ENCODE measurements around the gene DBN1.

DBN1 gene

GRCh38 chr5:177468329-177468684, 5.1 kb downstream of the DBN1 start:
- TF ChIP-seq, protein P1, sequence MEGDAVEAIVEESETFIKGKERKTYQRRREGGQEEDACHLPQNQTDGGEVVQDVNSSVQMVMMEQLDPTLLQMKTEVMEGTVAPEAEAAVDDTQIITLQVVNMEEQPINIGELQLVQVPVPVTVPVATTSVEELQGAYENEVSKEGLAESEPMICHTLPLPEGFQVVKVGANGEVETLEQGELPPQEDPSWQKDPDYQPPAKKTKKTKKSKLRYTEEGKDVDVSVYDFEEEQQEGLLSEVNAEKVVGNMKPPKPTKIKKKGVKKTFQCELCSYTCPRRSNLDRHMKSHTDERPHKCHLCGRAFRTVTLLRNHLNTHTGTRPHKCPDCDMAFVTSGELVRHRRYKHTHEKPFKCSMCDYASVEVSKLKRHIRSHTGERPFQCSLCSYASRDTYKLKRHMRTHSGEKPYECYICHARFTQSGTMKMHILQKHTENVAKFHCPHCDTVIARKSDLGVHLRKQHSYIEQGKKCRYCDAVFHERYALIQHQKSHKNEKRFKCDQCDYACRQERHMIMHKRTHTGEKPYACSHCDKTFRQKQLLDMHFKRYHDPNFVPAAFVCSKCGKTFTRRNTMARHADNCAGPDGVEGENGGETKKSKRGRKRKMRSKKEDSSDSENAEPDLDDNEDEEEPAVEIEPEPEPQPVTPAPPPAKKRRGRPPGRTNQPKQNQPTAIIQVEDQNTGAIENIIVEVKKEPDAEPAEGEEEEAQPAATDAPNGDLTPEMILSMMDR (IDR thresholded peaks at IDR 0.05; ENCODE audit: borderline replicate concordance, insufficient read depth, low read depth, low read length): no peak
- H3K4me3 ChIP-seq (ENCODE audit: low read depth, low read length): no peak overlapping the region

GRCh38 chr5:177467436-177467835, 6.0 kb downstream of the DBN1 start:
- H3K4me3 ChIP-seq (ENCODE audit: low read depth, low read length): no peak overlapping the region
- TF ChIP-seq, protein P1 (IDR thresholded peaks at IDR 0.05; ENCODE audit: borderline replicate concordance, insufficient read depth, low read depth, low read length): no peak

DNA sequence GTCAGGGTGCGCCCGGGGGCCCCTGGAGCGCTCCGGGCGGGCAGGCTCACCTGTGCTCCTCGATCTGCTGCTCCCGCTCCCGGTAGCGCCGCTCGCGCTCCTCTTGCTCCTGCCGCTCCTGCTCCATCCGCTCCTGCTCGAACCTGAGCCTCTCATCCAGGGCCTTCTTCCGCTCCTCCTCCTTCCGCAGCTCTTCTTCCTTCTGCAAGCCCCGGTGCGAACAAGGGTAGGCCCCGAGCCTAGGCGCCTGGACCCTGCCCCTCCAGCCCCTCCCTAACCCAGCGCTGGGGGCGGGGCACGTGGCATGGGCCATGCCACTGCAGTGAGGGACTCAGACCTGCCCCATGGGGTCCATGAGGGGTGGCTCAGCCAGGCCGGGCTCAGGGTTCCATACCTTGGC, 6.6 kb downstream of the DBN1 start:
- TF ChIP-seq, protein P1 (IDR thresholded peaks at IDR 0.05; ENCODE audit: borderline replicate concordance, insufficient read depth, low read depth, low read length): no peak
- no peak overlapping the region for H3K4me3 ChIP-seq (ENCODE audit: low read depth, low read length)

GRCh38 chr5:177465044-177465443, 8.4 kb downstream of the DBN1 start:
- TF ChIP-seq, protein P1 (IDR thresholded peaks at IDR 0.05; ENCODE audit: borderline replicate concordance, insufficient read depth, low read depth, low read length): no peak
- H3K4me3 ChIP-seq (ENCODE audit: low read depth, low read length): no peak overlapping the region

- TF ChIP-seq, protein P1 (IDR thresholded peaks at IDR 0.05; ENCODE audit: borderline replicate concordance, insufficient read depth, low read depth, low read length): no peak
- no peak overlapping the region for H3K4me3 ChIP-seq (ENCODE audit: low read depth, low read length)
These were observed 11.3 kb downstream of the DBN1 start for GRCh38 chr5:177462021-177462670.

DNA sequence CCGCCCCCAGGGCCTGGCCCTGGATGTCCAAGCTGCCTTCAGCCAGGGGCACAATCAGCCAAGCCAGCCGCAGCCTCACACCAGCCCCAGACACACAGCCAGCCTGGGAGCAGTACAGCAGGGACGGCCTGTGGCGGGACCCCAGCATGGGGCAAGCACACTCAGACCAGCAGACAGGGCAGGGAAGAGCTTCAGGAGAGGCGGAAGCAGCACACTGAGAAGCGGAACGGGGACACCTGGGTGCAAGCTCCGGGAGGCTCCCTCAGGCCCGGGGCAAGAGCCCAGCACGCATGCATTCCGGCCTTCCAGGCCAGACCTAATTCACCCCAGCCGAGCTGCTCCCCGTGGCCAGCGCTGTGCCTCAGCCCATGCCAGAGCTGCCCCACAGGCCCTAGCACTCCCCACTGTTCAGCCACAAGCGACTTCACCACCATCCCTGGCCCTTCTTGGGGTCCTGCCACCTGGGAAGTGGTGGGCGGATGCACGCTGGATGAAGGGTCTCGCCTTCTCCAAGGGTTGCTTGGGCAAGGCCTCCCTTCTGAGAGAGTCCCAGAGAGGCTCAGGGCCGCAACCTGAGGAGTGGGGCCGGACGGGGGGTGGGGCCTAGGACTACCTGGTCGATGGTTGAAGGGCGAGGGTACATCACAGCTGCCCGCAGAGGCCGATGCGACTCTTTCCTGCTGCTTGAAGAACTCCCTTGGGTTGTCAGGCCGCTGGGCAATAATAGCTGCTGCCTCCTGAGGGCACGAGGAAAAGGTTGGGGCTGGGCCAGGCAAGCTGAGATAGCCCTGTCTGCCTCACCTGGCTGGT, 13.4 kb downstream of the DBN1 start:
- no peak overlapping the region for H3K4me3 ChIP-seq (ENCODE audit: low read depth, low read length)
- TF ChIP-seq, protein P1 (IDR thresholded peaks at IDR 0.05; ENCODE audit: borderline replicate concordance, insufficient read depth, low read depth, low read length): no peak

DNA sequence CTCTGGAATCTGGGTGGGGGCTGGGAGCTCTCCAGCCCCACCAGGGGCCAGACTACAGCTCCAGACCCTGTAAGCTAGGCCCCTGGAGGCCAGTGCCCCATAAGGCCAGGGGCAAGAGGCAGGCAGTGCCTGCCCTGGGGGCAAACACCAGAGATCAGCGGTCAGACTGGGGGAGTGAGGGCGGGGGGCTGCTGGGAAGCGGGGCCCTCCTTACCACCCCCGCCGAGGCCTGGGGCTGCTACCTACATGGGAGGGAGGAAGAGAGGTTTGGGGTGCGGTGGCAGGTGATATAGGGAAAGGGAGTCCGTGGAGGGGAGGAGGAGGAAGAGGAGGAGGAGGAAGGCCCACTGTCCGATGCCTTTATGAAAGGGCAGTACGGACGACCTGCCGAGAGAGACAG, 14.1 kb downstream of the DBN1 start:
- TF ChIP-seq, protein P1 (IDR thresholded peaks at IDR 0.05; ENCODE audit: borderline replicate concordance, insufficient read depth, low read depth, low read length): no peak
- no peak overlapping the region for H3K4me3 ChIP-seq (ENCODE audit: low read depth, low read length)

All from GM12875 (cell line).